ENCODE data around the gene GHRH.

Gene GHRH

GRCh38 chr20:37283530-37284195 lies 22.0 kb upstream of the GHRH start:
- Histone ChIP-seq H3K4ac (ENCODE audit: low read depth in 1 of 2, low read length in 2 of 2) (no peak overlapping the region), H2BK12ac (ENCODE audit: low read length in 2 of 2) (no peak overlapping the region)
- WGBS = 82% methylated on average over 9 of the region's 9 CpGs

GRCh38 chr20:37282556-37282955 lies 20.9 kb upstream of the GHRH start:
- Histone ChIP-seq H3K9me3 (ENCODE audit: control insufficient read depth, low read length) (no peaks in the 10 kb centered on the region), H2BK15ac (ENCODE audit: low read depth, poor library complexity, severe bottlenecking) (no peak overlapping the region), H4K91ac (ENCODE audit: low read length) (no peak overlapping the region), H3K4me3 (ENCODE audit: insufficient read depth in 1 of 2, low read depth in 1 of 2, low read length in 2 of 2) (no peak overlapping the region), H2BK120ac (ENCODE audit: low read depth, low read length) (no peak overlapping the region), H3K4ac (ENCODE audit: low read depth in 1 of 2, low read length in 2 of 2) (no peak overlapping the region), H2AFZ (ENCODE audit: low read depth, low read length) (no peak overlapping the region), H3K27me3 (ENCODE audit: control insufficient read depth in 1 of 2, insufficient read depth in 1 of 2, low read length in 2 of 2) (peaks cover 5% of the 10 kb centered on the region in 2 experiments), H3K36me3 (ENCODE audit: control insufficient read depth in 1 of 2, insufficient read depth in 2 of 2, low read depth in 1 of 2, low read length in 2 of 2) (no peaks in the 10 kb centered on the region), H3K23ac (ENCODE audit: low read length in 2 of 2) (no peak overlapping the region), H3K4me2 (ENCODE audit: low read length, poor library complexity, severe bottlenecking) (no peak overlapping the region), H2BK5ac (ENCODE audit: low read depth, low read length, poor library complexity, severe bottlenecking) (no peak overlapping the region), H3K79me1 (replicated peaks; ENCODE audit: low read length, poor library complexity, severe bottlenecking) (no peaks in the 10 kb centered on the region), H3K18ac (ENCODE audit: low read depth in 1 of 2, low read length in 2 of 2) (peak overlapping the region in 1 of 2 experiments; percentile 17), H4K8ac (ENCODE audit: low read length) (peak overlapping the region; percentile 51), H3K14ac (ENCODE audit: low read length in 2 of 2) (no peak overlapping the region), H3K4me1 (ENCODE audit: control insufficient read depth, insufficient read depth, low read depth, low read length) (no peaks in the 10 kb centered on the region), H3K9ac (ENCODE audit: low read length) (peak overlapping the region; percentile 57), H3K27ac (ENCODE audit: low read length, poor library complexity, severe bottlenecking) (no peak overlapping the region), H2BK12ac (ENCODE audit: low read length in 2 of 2) (no peak overlapping the region), H2AK5ac (ENCODE audit: low read length, severe bottlenecking) (no peak overlapping the region)
- DNase-seq = peak; percentile 77
- WGBS = 79% methylated on average over 6 of the region's 6 CpGs

More at GRCh38 chr20:37283530-37284195, 22.0 kb upstream of the GHRH start:
- Histone ChIP-seq H4K91ac (ENCODE audit: low read length) (no peak overlapping the region), H3K79me1 (replicated peaks; ENCODE audit: low read length, poor library complexity, severe bottlenecking) (no peaks in the 10 kb centered on the region), H3K4me2 (ENCODE audit: low read length, poor library complexity, severe bottlenecking) (no peak overlapping the region), H3K36me3 (ENCODE audit: control insufficient read depth in 1 of 2, insufficient read depth in 2 of 2, low read depth in 1 of 2, low read length in 2 of 2) (no peaks in the 10 kb centered on the region), H2BK5ac (ENCODE audit: low read depth, low read length, poor library complexity, severe bottlenecking) (no peak overlapping the region), H3K27me3 (ENCODE audit: control insufficient read depth in 1 of 2, insufficient read depth in 1 of 2, low read length in 2 of 2) (peaks cover 5% of the 10 kb centered on the region in 2 experiments), H4K8ac (ENCODE audit: low read length) (no peak overlapping the region), H3K23ac (ENCODE audit: low read length in 2 of 2) (no peak overlapping the region), H2AFZ (ENCODE audit: low read depth, low read length) (no peak overlapping the region), H3K4me1 (ENCODE audit: control insufficient read depth, insufficient read depth, low read depth, low read length) (no peaks in the 10 kb centered on the region), H3K14ac (ENCODE audit: low read length in 2 of 2) (no peak overlapping the region), H3K9ac (ENCODE audit: low read length) (no peak overlapping the region), H2BK120ac (ENCODE audit: low read depth, low read length) (no peak overlapping the region), H3K4me3 (ENCODE audit: insufficient read depth in 1 of 2, low read depth in 1 of 2, low read length in 2 of 2) (no peak overlapping the region), H3K18ac (ENCODE audit: low read depth in 1 of 2, low read length in 2 of 2) (no peak overlapping the region), H2BK15ac (ENCODE audit: low read depth, poor library complexity, severe bottlenecking) (no peak overlapping the region), H2AK5ac (ENCODE audit: low read length, severe bottlenecking) (no peak overlapping the region), H3K9me3 (ENCODE audit: control insufficient read depth, low read length) (no peaks in the 10 kb centered on the region), H3K27ac (ENCODE audit: low read length, poor library complexity, severe bottlenecking) (no peak overlapping the region)
- no peak for DNase-seq

GRCh38 chr20:37280403-37280802 lies 18.8 kb upstream of the GHRH start:
- Histone ChIP-seq H3K18ac (ENCODE audit: low read depth in 1 of 2, low read length in 2 of 2) (no peak overlapping the region), H3K27ac (ENCODE audit: low read length, poor library complexity, severe bottlenecking) (no peak overlapping the region), H2AK5ac (ENCODE audit: low read length, severe bottlenecking) (no peak overlapping the region), H3K4ac (ENCODE audit: low read depth in 1 of 2, low read length in 2 of 2) (no peak overlapping the region), H3K9me3 (ENCODE audit: control insufficient read depth, low read length) (no peaks in the 10 kb centered on the region), H3K9ac (ENCODE audit: low read length) (no peak overlapping the region), H3K4me1 (ENCODE audit: control insufficient read depth, insufficient read depth, low read depth, low read length) (peaks cover 3% of the 10 kb centered on the region), H3K79me1 (replicated peaks; ENCODE audit: low read length, poor library complexity, severe bottlenecking) (no peaks in the 10 kb centered on the region), H3K14ac (ENCODE audit: low read length in 2 of 2) (no peak overlapping the region), H2BK5ac (ENCODE audit: low read depth, low read length, poor library complexity, severe bottlenecking) (no peak overlapping the region), H4K91ac (ENCODE audit: low read length) (no peak overlapping the region), H2AFZ (ENCODE audit: low read depth, low read length) (no peak overlapping the region), H2BK15ac (ENCODE audit: low read depth, poor library complexity, severe bottlenecking) (no peak overlapping the region), H4K8ac (ENCODE audit: low read length) (no peak overlapping the region), H3K23ac (ENCODE audit: low read length in 2 of 2) (no peak overlapping the region), H2BK120ac (ENCODE audit: low read depth, low read length) (no peak overlapping the region), H3K4me3 (ENCODE audit: insufficient read depth in 1 of 2, low read depth in 1 of 2, low read length in 2 of 2) (no peak overlapping the region), H3K27me3 (ENCODE audit: control insufficient read depth in 1 of 2, insufficient read depth in 1 of 2, low read length in 2 of 2) (peaks cover 5% of the 10 kb centered on the region in 2 experiments), H3K36me3 (ENCODE audit: control insufficient read depth in 1 of 2, insufficient read depth in 2 of 2, low read depth in 1 of 2, low read length in 2 of 2) (no peaks in the 10 kb centered on the region), H2BK12ac (ENCODE audit: low read length in 2 of 2) (no peak overlapping the region), H3K4me2 (ENCODE audit: low read length, poor library complexity, severe bottlenecking) (no peak overlapping the region)
- DNase-seq = no peak
- WGBS = 83% methylated on average over 8 of the region's 8 CpGs

- Histone ChIP-seq H3K14ac (ENCODE audit: low read length in 2 of 2) (no peak overlapping the region), H4K8ac (ENCODE audit: low read length) (no peak overlapping the region), H2BK5ac (ENCODE audit: low read depth, low read length, poor library complexity, severe bottlenecking) (no peak overlapping the region), H3K23ac (ENCODE audit: low read length in 2 of 2) (no peak overlapping the region), H3K79me1 (replicated peaks; ENCODE audit: low read length, poor library complexity, severe bottlenecking) (no peaks in the 10 kb centered on the region), H2BK15ac (ENCODE audit: low read depth, poor library complexity, severe bottlenecking) (no peak overlapping the region), H3K9me3 (ENCODE audit: control insufficient read depth, low read length) (no peaks in the 10 kb centered on the region), H3K27me3 (ENCODE audit: control insufficient read depth in 1 of 2, insufficient read depth in 1 of 2, low read length in 2 of 2) (peaks cover 5% of the 10 kb centered on the region in 2 experiments), H2BK120ac (ENCODE audit: low read depth, low read length) (no peak overlapping the region), H3K36me3 (ENCODE audit: control insufficient read depth in 1 of 2, insufficient read depth in 2 of 2, low read depth in 1 of 2, low read length in 2 of 2) (no peaks in the 10 kb centered on the region), H2BK12ac (ENCODE audit: low read length in 2 of 2) (no peak overlapping the region), H3K4ac (ENCODE audit: low read depth in 1 of 2, low read length in 2 of 2) (peak overlapping the region in 1 of 2 experiments; percentile 50), H3K4me3 (ENCODE audit: insufficient read depth in 1 of 2, low read depth in 1 of 2, low read length in 2 of 2) (no peak overlapping the region), H4K91ac (ENCODE audit: low read length) (peak overlapping the region; percentile 11), H3K18ac (ENCODE audit: low read depth in 1 of 2, low read length in 2 of 2) (no peak overlapping the region), H2AK5ac (ENCODE audit: low read length, severe bottlenecking) (no peak overlapping the region), H3K4me1 (ENCODE audit: control insufficient read depth, insufficient read depth, low read depth, low read length) (peaks cover 3% of the 10 kb centered on the region), H3K9ac (ENCODE audit: low read length) (no peak overlapping the region), H2AFZ (ENCODE audit: low read depth, low read length) (no peak overlapping the region), H3K27ac (ENCODE audit: low read length, poor library complexity, severe bottlenecking) (no peak overlapping the region), H3K4me2 (ENCODE audit: low read length, poor library complexity, severe bottlenecking) (no peak overlapping the region)
- DNase-seq = no peak
- 79% methylated on average over 8 of the region's 8 CpGs for WGBS
These were observed 18.2 kb upstream of the GHRH start for GRCh38 chr20:37279820-37280219.

Measured in mesenchymal stem cell (in vitro differentiated cells and primary cell).